Liver (tissue), 9 donors: ENCODE results near the gene DDX20. TPM values are rescaled to one million over a fixed set of nuclear protein-coding genes. Genes with fewer than 3 reads are reported as not detected.

Source experiments
- DNase-seq: peaks from one replicate; pipeline ENCODE4 v3.0.0-alpha.2; 2017; ENCODE audit warnings: low spot score
- H3K27ac ChIP-seq, 2 donors: one replicate each; pipeline ENCODE4 v1.7.0; 2013; ENCODE audit warnings: inconsistent platforms in 2 of 2, low read length in 2 of 2, control low read depth in 1 of 2, low read depth in 1 of 2, mild to moderate bottlenecking in 1 of 2
- H3K27me3 ChIP-seq, 4 donors: one replicate each; pipeline versions ENCODE4 v1.6.1 to v1.7.0; 2013; ENCODE audit warnings: low read length in 3 of 4, inconsistent platforms in 1 of 4, mild to moderate bottlenecking in 1 of 4, moderate library complexity in 1 of 4; ENCODE audit not compliant: control insufficient read depth in 4 of 4, insufficient read depth in 4 of 4
- H3K36me3 ChIP-seq, 4 donors: one replicate each; pipeline versions ENCODE4 v1.6.1 to v1.7.0; 2013; ENCODE audit warnings: low read length in 3 of 4, mild to moderate bottlenecking in 3 of 4, low read depth in 1 of 4, moderate library complexity in 1 of 4; ENCODE audit not compliant: control insufficient read depth in 4 of 4, insufficient read depth in 3 of 4
- H3K4me1 ChIP-seq, 4 donors: one replicate each; pipeline versions ENCODE4 v1.6.1 to v1.7.0; 2013; ENCODE audit warnings: low read length in 3 of 4, mild to moderate bottlenecking in 3 of 4, moderate library complexity in 1 of 4; ENCODE audit not compliant: control insufficient read depth in 4 of 4, insufficient read depth in 4 of 4
- H3K4me3 ChIP-seq, 3 donors: one replicate each; pipeline versions ENCODE4 v1.6.1 to v1.7.0; 2013; ENCODE audit warnings: low read length in 3 of 3, control low read depth in 1 of 3, low read depth in 1 of 3, mild to moderate bottlenecking in 1 of 3
- H3K9ac ChIP-seq, 2 donors: one replicate each; pipeline ENCODE4 v1.7.0; 2013; ENCODE audit warnings: low read length in 2 of 2, mild to moderate bottlenecking in 2 of 2, moderate library complexity in 2 of 2, control low read depth in 1 of 2, low read depth in 1 of 2
- H3K9me3 ChIP-seq, 4 donors: one replicate each; pipeline versions ENCODE4 v1.6.1 to v1.7.0; 2013; ENCODE audit warnings: low read length in 3 of 4; ENCODE audit not compliant: control insufficient read depth in 4 of 4
- EGR1 ChIP-seq, 2 donors: IDR thresholded peaks; 2 replicates each; pipeline ENCODE4 v1.6.1; 2016 to 2018; ENCODE audit warnings: antibody characterized with exemption in 2 of 2, low read depth in 2 of 2
- FOXA1 ChIP-seq: IDR thresholded peaks from 2 replicates; pipeline ENCODE4 v1.6.1; 2016; ENCODE audit warnings: antibody characterized with exemption
- FOXA2 ChIP-seq: IDR thresholded peaks from 2 replicates; pipeline ENCODE4 v1.6.1; 2016; ENCODE audit warnings: antibody characterized with exemption
- HNF4A ChIP-seq, 2 donors: conservative IDR thresholded peaks; 2 replicates each; pipeline ENCODE4 v1.6.1; 2016; ENCODE audit warnings: antibody characterized with exemption in 2 of 2, mild to moderate bottlenecking in 2 of 2
- HNF4G ChIP-seq: IDR thresholded peaks from 2 replicates; pipeline ENCODE4 v1.6.1; 2016; ENCODE audit warnings: antibody characterized with exemption
- JUND ChIP-seq, 2 donors: IDR thresholded peaks; 2 replicates each; pipeline ENCODE4 v1.6.1; 2016; ENCODE audit warnings: antibody characterized with exemption in 2 of 2
- RAD21 ChIP-seq, 2 donors: IDR thresholded peaks; 2 replicates each; pipeline ENCODE4 v1.6.1; 2016; ENCODE audit warnings: antibody characterized with exemption in 2 of 2, mild to moderate bottlenecking in 2 of 2
- SP1 ChIP-seq: IDR thresholded peaks from 2 replicates; pipeline ENCODE4 v1.6.1; 2018; ENCODE audit warnings: antibody characterized with exemption, mild to moderate bottlenecking
- TAF1 ChIP-seq: conservative IDR thresholded peaks from 2 replicates; pipeline ENCODE4 v1.6.1; 2016; ENCODE audit warnings: antibody characterized with exemption, mild to moderate bottlenecking
- YY1 ChIP-seq: IDR thresholded peaks from 2 replicates; pipeline ENCODE4 v1.6.1; 2016; ENCODE audit warnings: antibody characterized with exemption, mild to moderate bottlenecking
- WGBS: extraction: QIAGEN DNeasy Blood & Tissue Kit; methylation state at CpG from one replicate; pipeline ENCODE4 v1.1.7; 2013; 5-methylcytosine and 5-hydroxymethylcytosine counted together
- polyA plus RNA-seq, 2 donors: library from polyadenylated mRNA; stranded (reverse) in 1 of 2; unstranded in 1 of 2; fragments of 200-250 nt in 1 of 2; fragments of >200 nt in 1 of 2; fragmentation: Nextera tagmentation in 1 of 2; extraction: Ambion mirVana in 1 of 2; gene quantifications; one replicate each; pipeline versions ENCODE4 v1.2.1 to v1.2.3, GENCODE V29; 2013 to 2015
- total RNA-seq, 2 donors: library from RNA; depleted of rRNA; stranded (reverse); fragments of >200 nt; gene quantifications; one replicate each; pipeline ENCODE4 v1.2.3, GENCODE V29; 2014
- TF ChIP-seq, protein P1 (sequence below): IDR thresholded peaks from 2 replicates; pipeline ENCODE4 v1.6.1; 2016; ENCODE audit warnings: antibody characterized with exemption
- TF ChIP-seq, protein P2 (sequence below): IDR thresholded peaks from 2 replicates; pipeline ENCODE4 v1.6.1; 2016; ENCODE audit warnings: antibody characterized with exemption
- TF ChIP-seq, protein P3 (sequence below): fragments of 150-350 bp; IDR thresholded peaks from 2 replicates; pipeline ENCODE4 v1.5.1; 2017; ENCODE audit warnings: improper control_type of control experiment, low read depth, low read length; ENCODE audit not compliant: missing input control
- TF ChIP-seq, protein P4 (sequence below): IDR thresholded peaks from 2 replicates; pipeline ENCODE4 v1.6.1; 2016; ENCODE audit warnings: antibody characterized with exemption, mild to moderate bottlenecking
- TF ChIP-seq, protein P5 (sequence below): IDR thresholded peaks from 2 replicates; pipeline ENCODE4 v1.6.1; 2016; ENCODE audit warnings: antibody characterized with exemption
- donor health status: healthy.
- donor health status: healthy.
- donor health status: healthy.
- donor health status: healthy.
- donor health status: healthy.

Gene DDX20
- total and polyA plus RNA-seq, 4 donors = 2.3 to 8.6 (median 4.6) TPM

DNA sequence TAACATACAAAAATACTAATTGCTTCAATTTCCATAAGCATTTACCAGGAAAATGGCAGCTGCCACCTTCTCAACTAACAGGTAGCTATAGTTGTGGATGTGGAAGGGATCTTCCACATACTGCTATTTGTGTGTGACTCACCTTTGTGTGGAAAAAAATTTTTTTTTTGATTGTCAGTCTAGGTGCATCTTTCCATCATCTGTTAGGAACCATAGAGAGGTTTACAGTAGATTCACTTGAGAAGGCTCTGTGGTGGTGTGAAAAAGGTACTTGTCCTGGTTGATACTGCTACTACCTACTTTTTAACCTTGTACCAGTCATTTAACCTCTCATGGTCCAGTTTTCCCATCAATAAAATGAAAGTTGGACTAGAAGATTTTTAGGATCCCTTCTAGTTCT is 12.9 kb downstream of the DDX20 start:
- peaks cover 0 to 6% (median 2%) of the 10 kb centered on the region in 4 donors for H3K4me1 ChIP-seq
- no peak overlapping the region for H3K27ac ChIP-seq
- H3K9me3 ChIP-seq = no peaks in the 10 kb centered on the region
- TF ChIP-seq FOXA2 = no peak
- no peak for TF ChIP-seq YY1
- TF ChIP-seq, protein P1, sequence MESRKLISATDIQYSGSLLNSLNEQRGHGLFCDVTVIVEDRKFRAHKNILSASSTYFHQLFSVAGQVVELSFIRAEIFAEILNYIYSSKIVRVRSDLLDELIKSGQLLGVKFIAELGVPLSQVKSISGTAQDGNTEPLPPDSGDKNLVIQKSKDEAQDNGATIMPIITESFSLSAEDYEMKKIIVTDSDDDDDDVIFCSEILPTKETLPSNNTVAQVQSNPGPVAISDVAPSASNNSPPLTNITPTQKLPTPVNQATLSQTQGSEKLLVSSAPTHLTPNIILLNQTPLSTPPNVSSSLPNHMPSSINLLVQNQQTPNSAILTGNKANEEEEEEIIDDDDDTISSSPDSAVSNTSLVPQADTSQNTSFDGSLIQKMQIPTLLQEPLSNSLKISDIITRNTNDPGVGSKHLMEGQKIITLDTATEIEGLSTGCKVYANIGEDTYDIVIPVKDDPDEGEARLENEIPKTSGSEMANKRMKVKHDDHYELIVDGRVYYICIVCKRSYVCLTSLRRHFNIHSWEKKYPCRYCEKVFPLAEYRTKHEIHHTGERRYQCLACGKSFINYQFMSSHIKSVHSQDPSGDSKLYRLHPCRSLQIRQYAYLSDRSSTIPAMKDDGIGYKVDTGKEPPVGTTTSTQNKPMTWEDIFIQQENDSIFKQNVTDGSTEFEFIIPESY = no peak
- TF ChIP-seq, protein P2, sequence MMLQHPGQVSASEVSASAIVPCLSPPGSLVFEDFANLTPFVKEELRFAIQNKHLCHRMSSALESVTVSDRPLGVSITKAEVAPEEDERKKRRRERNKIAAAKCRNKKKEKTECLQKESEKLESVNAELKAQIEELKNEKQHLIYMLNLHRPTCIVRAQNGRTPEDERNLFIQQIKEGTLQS = no peak
- TF ChIP-seq HNF4G = no peak
- TF ChIP-seq, protein P3, sequence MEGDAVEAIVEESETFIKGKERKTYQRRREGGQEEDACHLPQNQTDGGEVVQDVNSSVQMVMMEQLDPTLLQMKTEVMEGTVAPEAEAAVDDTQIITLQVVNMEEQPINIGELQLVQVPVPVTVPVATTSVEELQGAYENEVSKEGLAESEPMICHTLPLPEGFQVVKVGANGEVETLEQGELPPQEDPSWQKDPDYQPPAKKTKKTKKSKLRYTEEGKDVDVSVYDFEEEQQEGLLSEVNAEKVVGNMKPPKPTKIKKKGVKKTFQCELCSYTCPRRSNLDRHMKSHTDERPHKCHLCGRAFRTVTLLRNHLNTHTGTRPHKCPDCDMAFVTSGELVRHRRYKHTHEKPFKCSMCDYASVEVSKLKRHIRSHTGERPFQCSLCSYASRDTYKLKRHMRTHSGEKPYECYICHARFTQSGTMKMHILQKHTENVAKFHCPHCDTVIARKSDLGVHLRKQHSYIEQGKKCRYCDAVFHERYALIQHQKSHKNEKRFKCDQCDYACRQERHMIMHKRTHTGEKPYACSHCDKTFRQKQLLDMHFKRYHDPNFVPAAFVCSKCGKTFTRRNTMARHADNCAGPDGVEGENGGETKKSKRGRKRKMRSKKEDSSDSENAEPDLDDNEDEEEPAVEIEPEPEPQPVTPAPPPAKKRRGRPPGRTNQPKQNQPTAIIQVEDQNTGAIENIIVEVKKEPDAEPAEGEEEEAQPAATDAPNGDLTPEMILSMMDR = no peak
- no peak for TF ChIP-seq RAD21 (IDR thresholded peaks at IDR 0.05)
- TF ChIP-seq TAF1 = no peak
- TF ChIP-seq, protein P4, sequence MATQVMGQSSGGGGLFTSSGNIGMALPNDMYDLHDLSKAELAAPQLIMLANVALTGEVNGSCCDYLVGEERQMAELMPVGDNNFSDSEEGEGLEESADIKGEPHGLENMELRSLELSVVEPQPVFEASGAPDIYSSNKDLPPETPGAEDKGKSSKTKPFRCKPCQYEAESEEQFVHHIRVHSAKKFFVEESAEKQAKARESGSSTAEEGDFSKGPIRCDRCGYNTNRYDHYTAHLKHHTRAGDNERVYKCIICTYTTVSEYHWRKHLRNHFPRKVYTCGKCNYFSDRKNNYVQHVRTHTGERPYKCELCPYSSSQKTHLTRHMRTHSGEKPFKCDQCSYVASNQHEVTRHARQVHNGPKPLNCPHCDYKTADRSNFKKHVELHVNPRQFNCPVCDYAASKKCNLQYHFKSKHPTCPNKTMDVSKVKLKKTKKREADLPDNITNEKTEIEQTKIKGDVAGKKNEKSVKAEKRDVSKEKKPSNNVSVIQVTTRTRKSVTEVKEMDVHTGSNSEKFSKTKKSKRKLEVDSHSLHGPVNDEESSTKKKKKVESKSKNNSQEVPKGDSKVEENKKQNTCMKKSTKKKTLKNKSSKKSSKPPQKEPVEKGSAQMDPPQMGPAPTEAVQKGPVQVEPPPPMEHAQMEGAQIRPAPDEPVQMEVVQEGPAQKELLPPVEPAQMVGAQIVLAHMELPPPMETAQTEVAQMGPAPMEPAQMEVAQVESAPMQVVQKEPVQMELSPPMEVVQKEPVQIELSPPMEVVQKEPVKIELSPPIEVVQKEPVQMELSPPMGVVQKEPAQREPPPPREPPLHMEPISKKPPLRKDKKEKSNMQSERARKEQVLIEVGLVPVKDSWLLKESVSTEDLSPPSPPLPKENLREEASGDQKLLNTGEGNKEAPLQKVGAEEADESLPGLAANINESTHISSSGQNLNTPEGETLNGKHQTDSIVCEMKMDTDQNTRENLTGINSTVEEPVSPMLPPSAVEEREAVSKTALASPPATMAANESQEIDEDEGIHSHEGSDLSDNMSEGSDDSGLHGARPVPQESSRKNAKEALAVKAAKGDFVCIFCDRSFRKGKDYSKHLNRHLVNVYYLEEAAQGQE = no peak
- TF ChIP-seq SP1 = no peak
- H3K4me3 ChIP-seq = no peak overlapping the region
- no peak for DNase-seq
- peaks cover 2 to 22% (median 17%) of the 10 kb centered on the region in 4 donors for H3K36me3 ChIP-seq
- H3K9ac ChIP-seq = no peak overlapping the region
- H3K27me3 ChIP-seq = no peaks in the 10 kb centered on the region

DNA sequence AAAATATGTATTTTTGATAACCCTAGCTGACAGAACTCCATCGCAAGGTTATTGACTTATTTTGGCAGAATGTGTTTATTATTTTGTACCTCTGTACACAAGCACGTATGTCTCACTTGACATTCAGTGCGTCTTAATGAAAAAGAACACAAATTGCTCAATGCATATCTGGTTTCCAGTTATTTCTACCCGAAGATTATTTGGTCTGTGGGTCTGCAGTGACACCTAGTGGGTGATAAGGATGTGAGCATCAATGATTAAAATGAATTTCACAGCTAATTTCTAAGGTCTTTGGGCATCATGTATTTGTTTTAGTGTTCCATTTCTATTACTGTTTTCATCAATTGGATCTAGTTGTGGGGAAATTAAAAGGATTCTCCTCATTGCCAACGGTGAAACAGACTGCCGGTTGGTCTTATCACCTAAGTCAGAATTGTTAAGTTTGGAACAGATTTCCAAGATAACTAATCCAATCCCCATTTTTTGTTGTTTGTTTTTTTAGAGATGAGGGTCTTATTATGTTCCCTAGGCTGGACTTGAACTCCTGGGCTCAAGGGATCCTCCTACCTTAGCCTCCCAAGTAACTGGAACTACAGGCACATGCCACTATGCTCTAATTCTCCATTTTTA is 13.9 kb downstream of the DDX20 start:
- no peak overlapping the region for H3K4me3 ChIP-seq
- no peak for DNase-seq
- peak overlapping the region in 1 of 2 donors; percentile 12 for H3K27ac ChIP-seq
- no peak overlapping the region for H3K9ac ChIP-seq
- WGBS = 18% methylated on average over 6 of the region's 6 CpGs
- H3K36me3 ChIP-seq = peaks cover 2 to 23% (median 11%) of the 10 kb centered on the region in 4 donors
- no peaks in the 10 kb centered on the region for H3K9me3 ChIP-seq
- peaks cover 0 to 6% (median 2%) of the 10 kb centered on the region in 4 donors for H3K4me1 ChIP-seq
- H3K27me3 ChIP-seq = no peaks in the 10 kb centered on the region
- TF ChIP-seq, protein P1 = no peak
- TF ChIP-seq JUND (IDR thresholded peaks at IDR 0.05) (no peak), RAD21 (IDR thresholded peaks at IDR 0.05) (peak; percentile 99), EGR1 (IDR thresholded peaks at IDR 0.05; ENCODE audit: low read depth in 2 of 2) (no peak), FOXA1 (peak; percentile 19), SP1 (no peak), HNF4A (conservative IDR thresholded peaks at IDR 0.05) (peak in 1 of 2 donors; percentile 29)
- TF ChIP-seq, protein P5, sequence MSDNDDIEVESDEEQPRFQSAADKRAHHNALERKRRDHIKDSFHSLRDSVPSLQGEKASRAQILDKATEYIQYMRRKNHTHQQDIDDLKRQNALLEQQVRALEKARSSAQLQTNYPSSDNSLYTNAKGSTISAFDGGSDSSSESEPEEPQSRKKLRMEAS = peak; percentile 9
- TF ChIP-seq, protein P4 = no peak
